Type B pancreatic cell (in vitro differentiated cells): ENCODE measurements around the gene DMKN. TPM values are rescaled to one million over a fixed set of nuclear protein-coding genes. Genes with fewer than 3 reads are reported as not detected.

Experiments used
- total RNA-seq: library from RNA; stranded (reverse); gene quantifications from 2 replicates; pipeline ENCODE4 v1.2.1, GENCODE V29; 2021; ENCODE audit warnings: low replicate concordance

The DMKN gene
- total RNA-seq, 1 donor from 2014 or later: 70.9 TPM

Other genes with a start within 250 kb of the DMKN start
- 107 and 133 TPM in 2 replicates for gene USF2, start 244.7 kb downstream of the DMKN start, total RNA-seq
- gene HAMP, start 231.1 kb downstream of the DMKN start, total RNA-seq: 0.59 and 1.2 TPM in 2 replicates
- gene MAG, start 221.5 kb downstream of the DMKN start, total RNA-seq: 2.1 TPM in 1 of 2 replicates, not detected in the other
- 0.92 and 2.1 TPM in 2 replicates for gene CD22, start 184.5 kb downstream of the DMKN start, total RNA-seq
- gene FFAR1, start 165.7 kb downstream of the DMKN start, total RNA-seq: 2.1 and 2.7 TPM in 2 replicates
- gene FFAR3, start 155.2 kb downstream of the DMKN start, total RNA-seq: 0.34 and 0.45 TPM in 2 replicates
- not detected in 2 replicates for gene GPR42, start 142.6 kb downstream of the DMKN start, total RNA-seq
- gene FFAR2, start 65.4 kb downstream of the DMKN start, total RNA-seq: 1.1 and 2.2 TPM in 2 replicates
- 0.80 and 2.0 TPM in 2 replicates for gene KRTDAP, start 23.2 kb downstream of the DMKN start, total RNA-seq
- 0.53 TPM in 1 of 2 replicates, not detected in the other for gene SBSN, start 14.7 kb upstream of the DMKN start, total RNA-seq
- not detected in 2 replicates for gene GAPDHS, start 19.8 kb upstream of the DMKN start, total RNA-seq
- gene TMEM147, start 32.0 kb upstream of the DMKN start, total RNA-seq: 104 and 113 TPM in 2 replicates
- 1.3 and 16.8 TPM in 2 replicates for gene ATP4A, start 50.0 kb upstream of the DMKN start, total RNA-seq
- not detected in 2 replicates for gene PMIS2, start 72.5 kb upstream of the DMKN start, total RNA-seq
- 19.5 and 42.6 TPM in 2 replicates for gene HAUS5, start 99.1 kb upstream of the DMKN start, total RNA-seq
- gene RBM42, start 115.4 kb upstream of the DMKN start, total RNA-seq: 79.6 and 84.9 TPM in 2 replicates
- gene ETV2, start 128.1 kb upstream of the DMKN start, total RNA-seq: 1.1 TPM in 2 replicates
- gene COX6B1, start 134.7 kb upstream of the DMKN start, total RNA-seq: 408 and 544 TPM in 2 replicates
- 4.4 and 5.1 TPM in 2 replicates for gene UPK1A, start 152.9 kb upstream of the DMKN start, total RNA-seq
- gene ZBTB32, start 190.9 kb upstream of the DMKN start, total RNA-seq: not detected in 2 replicates
- 52.3 and 55.4 TPM in 2 replicates for gene KMT2B, start 204.4 kb upstream of the DMKN start, total RNA-seq
- gene IGFLR1, start 228.8 kb upstream of the DMKN start, total RNA-seq: 1.5 and 3.8 TPM in 2 replicates
- gene U2AF1L4, start 231.8 kb upstream of the DMKN start, total RNA-seq: 22.2 and 25.4 TPM in 2 replicates
- 74.2 and 85.4 TPM in 2 replicates for gene PSENEN, start 232.0 kb upstream of the DMKN start, total RNA-seq
- gene LIN37, start 234.9 kb upstream of the DMKN start, total RNA-seq: 15.5 and 17.9 TPM in 2 replicates
- gene HSPB6, start 243.4 kb upstream of the DMKN start, total RNA-seq: 0.43 and 0.60 TPM in 2 replicates
- 34.6 and 48.0 TPM in 2 replicates for gene PROSER3, start 244.5 kb upstream of the DMKN start, total RNA-seq